Measurements from ENCODE around the gene DNMBP. TPM values are rescaled to one million over a fixed set of nuclear protein-coding genes. Genes with fewer than 3 reads are reported as not detected.
"Not testable (repeated sequence)": the region's sequence is repeated elsewhere in the genome, so short reads cannot be mapped to it uniquely, and the experiment has no call there.

DNMBP gene
- total RNA-seq, 2 experiments from 2014 or later: 2.2 to 2.4 TPM

- Mint-ChIP-seq H3K27ac (no peak overlapping the region), H3K9me3 (no peaks in the 10 kb centered on the region), H3K36me3 (ENCODE audit: low read depth) (no peaks in the 10 kb centered on the region), H3K4me3 (no peak overlapping the region), H3K4me1 (ENCODE audit: low read depth) (peaks cover 19% of the 10 kb centered on the region), H3K27me3 (ENCODE audit: low read depth) (no peaks in the 10 kb centered on the region)
- CTCF ChIA-PET: interaction anchor here (0.9 to 1.0 kb wide), 3 partner anchors 9 to 152 kb away, joined by 3 read pairs; partner anchors contain the start of gene DNMBP
- no peak for DNase-seq
- intact Hi-C loops (cut with micrococcal nuclease): no loop called here
Measured at GRCh38 chr10:99996671-99997648, 12.8 kb downstream of the DNMBP start.

DNA sequence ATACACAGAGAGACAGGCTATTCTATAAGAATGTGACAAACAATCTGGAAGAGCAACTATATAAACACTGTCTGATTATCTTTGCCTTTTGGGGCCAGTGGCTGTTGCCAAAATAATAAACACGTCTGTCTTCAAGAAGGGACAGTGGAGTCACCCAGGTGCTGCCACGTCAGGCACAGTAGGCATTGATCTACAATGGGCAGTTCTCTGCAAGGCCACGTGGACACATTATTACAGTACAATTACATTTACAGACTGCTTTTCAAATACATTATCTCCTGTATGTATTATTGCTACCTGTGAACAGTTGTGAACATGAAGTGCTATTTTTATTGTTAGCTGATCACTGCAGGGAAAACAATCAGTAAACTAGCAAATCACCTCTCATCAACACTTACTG, 14.0 kb downstream of the DNMBP start:
- no peak for DNase-seq
- Mint-ChIP-seq H3K4me1 (ENCODE audit: low read depth) (peaks cover 19% of the 10 kb centered on the region), H3K4me3 (no peak overlapping the region), H3K9me3 (no peaks in the 10 kb centered on the region), H3K27ac (no peak overlapping the region), H3K27me3 (ENCODE audit: low read depth) (no peaks in the 10 kb centered on the region), H3K36me3 (ENCODE audit: low read depth) (no peaks in the 10 kb centered on the region)
- CTCF ChIA-PET: interaction anchor here (0.7 to 3.1 kb wide), 4 partner anchors 11 to 149 kb away, joined by 3 to 16 read pairs (median 6); partner anchors contain the start of gene DNMBP
- intact Hi-C loops (cut with micrococcal nuclease): no loop called here

DNA sequence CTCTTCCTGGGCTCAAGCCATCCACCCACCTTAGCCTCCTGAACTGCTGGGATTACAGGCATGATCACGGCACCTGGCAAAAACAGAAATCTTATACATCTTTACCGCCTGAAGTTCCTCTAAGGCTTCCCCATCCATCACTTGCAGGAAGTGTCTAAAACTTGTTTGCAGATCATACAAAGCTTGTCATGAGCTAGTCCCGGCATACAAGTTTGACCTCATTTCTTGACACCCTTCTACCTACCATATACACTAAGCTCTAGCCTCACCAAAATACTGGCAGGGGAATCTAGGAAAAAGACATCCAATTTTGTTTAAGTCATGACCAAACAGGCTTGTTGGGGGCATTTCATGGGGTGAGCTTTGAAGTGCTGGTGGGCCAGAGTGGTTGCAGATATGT, 14.5 kb downstream of the DNMBP start:
- Mint-ChIP-seq H3K9me3 (no peaks in the 10 kb centered on the region), H3K36me3 (ENCODE audit: low read depth) (no peaks in the 10 kb centered on the region), H3K4me3 (no peak overlapping the region), H3K27ac (no peak overlapping the region), H3K4me1 (ENCODE audit: low read depth) (peaks cover 19% of the 10 kb centered on the region), H3K27me3 (ENCODE audit: low read depth) (no peaks in the 10 kb centered on the region)
- DNase-seq: no peak
- intact Hi-C loops (cut with micrococcal nuclease): no loop called here
- CTCF ChIA-PET: interaction anchor here (0.7 to 3.1 kb wide), 4 partner anchors 11 to 149 kb away, joined by 3 to 16 read pairs (median 6); partner anchors contain the start of gene DNMBP

DNA sequence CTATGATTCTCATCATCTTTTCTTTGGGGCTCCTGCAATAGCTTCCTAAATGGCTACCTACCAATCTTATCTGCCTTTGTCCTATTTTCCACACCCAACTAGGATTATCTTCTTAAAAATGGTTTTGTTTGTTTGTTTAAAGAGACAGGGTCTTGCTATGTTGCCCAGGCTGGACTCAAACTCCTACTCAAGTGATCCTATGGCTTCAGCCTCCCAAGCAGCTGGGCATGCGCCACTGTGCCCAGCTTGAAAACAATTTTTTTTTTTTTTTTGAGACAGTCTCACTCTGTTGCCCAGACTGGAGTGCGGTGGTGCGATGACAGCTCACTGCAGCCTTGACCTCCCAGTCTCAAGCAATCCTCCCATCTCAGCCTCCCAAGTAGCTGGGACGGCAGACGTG, 14.9 kb downstream of the DNMBP start:
- Mint-ChIP-seq H3K9me3 (no peaks in the 10 kb centered on the region), H3K27me3 (ENCODE audit: low read depth) (no peaks in the 10 kb centered on the region), H3K4me1 (ENCODE audit: low read depth) (peaks cover 19% of the 10 kb centered on the region), H3K4me3 (no peak overlapping the region), H3K36me3 (ENCODE audit: low read depth) (no peaks in the 10 kb centered on the region), H3K27ac (no peak overlapping the region)
- intact Hi-C loops (cut with micrococcal nuclease): loop anchor here (1.0 kb wide), 1 partner anchor 12 kb away; no protein-coding TSS in a partner anchor
- CTCF ChIA-PET: interaction anchor here (0.7 to 3.1 kb wide), 5 partner anchors 11 to 148 kb away, joined by 3 to 16 read pairs (median 5); partner anchors contain the start of gene DNMBP
- no peak for DNase-seq

- intact Hi-C loops (cut with micrococcal nuclease): loop anchor here (1.0 kb wide), 1 partner anchor 12 kb away; no protein-coding TSS in a partner anchor
- CTCF ChIA-PET: interaction anchor here (0.5 to 3.1 kb wide), 5 partner anchors 15 to 148 kb away, joined by 3 to 16 read pairs (median 5); partner anchors contain the start of gene DNMBP
- Mint-ChIP-seq H3K36me3 (ENCODE audit: low read depth) (no peaks in the 10 kb centered on the region), H3K9me3 (no peaks in the 10 kb centered on the region), H3K27ac (peak overlapping the region; percentile 11), H3K27me3 (ENCODE audit: low read depth) (no peaks in the 10 kb centered on the region), H3K4me3 (peak overlapping the region; percentile 18), H3K4me1 (ENCODE audit: low read depth) (peaks cover 19% of the 10 kb centered on the region)
- DNase-seq: peak; percentile 84
Measured at GRCh38 chr10:99993701-99994689, 15.8 kb downstream of the DNMBP start.

DNA sequence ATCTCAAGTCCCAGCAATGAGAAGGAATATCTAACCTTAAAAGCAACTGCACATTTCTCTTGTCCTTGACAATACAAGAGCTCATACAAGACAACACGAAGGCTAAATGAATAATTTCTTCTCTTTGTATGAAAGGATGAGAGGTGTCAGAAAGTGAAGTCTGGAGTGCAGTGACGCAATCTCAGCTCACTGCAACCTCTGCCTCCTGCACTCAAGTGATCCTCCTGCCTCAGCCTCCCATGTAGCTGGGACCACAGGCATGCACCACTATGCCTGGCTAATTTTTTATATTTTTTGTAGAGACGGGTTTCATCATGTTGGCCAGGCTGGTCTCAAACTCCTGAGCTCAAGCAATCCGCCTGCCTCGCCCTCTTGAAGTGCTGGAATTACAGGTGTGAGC, 24.1 kb downstream of the DNMBP start:
- H3K27me3 Mint-ChIP-seq (ENCODE audit: low read depth); H3K4me3 Mint-ChIP-seq; H3K4me1 Mint-ChIP-seq (ENCODE audit: low read depth); H3K36me3 Mint-ChIP-seq (ENCODE audit: low read depth); H3K27ac Mint-ChIP-seq; intact Hi-C loops (cut with micrococcal nuclease); H3K9me3 Mint-ChIP-seq; DNase-seq: not testable (repeated sequence)
- CTCF ChIA-PET: interaction anchor here (0.7 to 1.2 kb wide), 2 partner anchors 21 to 60 kb away, joined by 3 read pairs; no protein-coding TSS in a partner anchor

- CTCF ChIA-PET: interaction anchor here (0.7 to 1.6 kb wide), 4 partner anchors 19 to 139 kb away, joined by 3 to 4 read pairs (median 3); partner anchors contain the start of gene DNMBP
- no peaks in the 10 kb centered on the region for H3K9me3 Mint-ChIP-seq
- H3K27me3 Mint-ChIP-seq (ENCODE audit: low read depth): no peaks in the 10 kb centered on the region
- H3K4me1 Mint-ChIP-seq (ENCODE audit: low read depth): peaks cover 3% of the 10 kb centered on the region
- no peaks in the 10 kb centered on the region for H3K36me3 Mint-ChIP-seq (ENCODE audit: low read depth)
- no peak overlapping the region for H3K4me3 Mint-ChIP-seq
- no peak for DNase-seq
- H3K27ac Mint-ChIP-seq: no peak overlapping the region
- intact Hi-C loops (cut with micrococcal nuclease): no loop called here
Measured at GRCh38 chr10:99984211-99985034, 25.3 kb downstream of the DNMBP start.

DNA sequence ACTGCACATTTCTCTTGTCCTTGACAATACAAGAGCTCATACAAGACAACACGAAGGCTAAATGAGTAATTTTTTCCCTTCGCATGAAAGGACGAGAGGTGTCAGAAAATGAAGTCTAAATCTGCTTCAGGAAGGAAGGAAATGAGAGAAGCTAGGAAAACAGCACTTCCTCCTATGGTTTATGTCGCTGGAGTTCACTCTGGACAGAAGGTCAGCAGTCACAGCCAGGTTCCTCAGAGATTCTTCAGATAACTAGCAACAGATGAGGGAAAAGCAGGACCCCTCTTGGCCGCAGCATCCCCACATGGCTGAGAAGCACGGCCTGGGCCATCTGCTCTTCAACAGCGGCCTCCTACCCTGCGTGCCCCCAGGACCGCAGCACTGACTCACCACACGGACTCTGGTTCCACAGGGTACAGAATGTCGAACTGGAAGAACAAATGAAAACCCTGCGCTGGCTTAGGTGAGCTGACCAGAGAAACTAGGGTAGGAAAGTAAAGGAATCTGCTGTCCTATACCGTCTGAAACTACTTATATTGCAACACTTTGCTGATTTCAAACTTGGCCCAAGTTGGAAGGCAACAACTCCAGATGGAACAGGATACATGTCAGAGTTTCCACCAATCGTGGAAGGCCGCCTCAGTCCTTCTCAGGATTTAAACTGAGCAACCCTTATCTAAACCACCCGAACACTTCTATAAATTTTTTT, 26.3 kb downstream of the DNMBP start:
- Mint-ChIP-seq H3K27me3 (ENCODE audit: low read depth) (no peaks in the 10 kb centered on the region), H3K4me3 (no peak overlapping the region), H3K27ac (no peak overlapping the region), H3K9me3 (no peaks in the 10 kb centered on the region), H3K36me3 (ENCODE audit: low read depth) (no peaks in the 10 kb centered on the region), H3K4me1 (ENCODE audit: low read depth) (peaks cover 3% of the 10 kb centered on the region)
- DNase-seq: no peak
- CTCF ChIA-PET: interaction anchor here (1.1 to 1.6 kb wide), 2 partner anchors 26 to 138 kb away, joined by 3 to 4 read pairs; partner anchors contain the start of gene DNMBP
- intact Hi-C loops (cut with micrococcal nuclease): no loop called here

GRCh38 chr10:99982728-99983127, 27.0 kb downstream of the DNMBP start:
- intact Hi-C loops (cut with micrococcal nuclease): no loop called here
- no peaks in the 10 kb centered on the region for H3K27me3 Mint-ChIP-seq (ENCODE audit: low read depth)

GRCh38 chr10:99981581-99982199, 28.1 kb downstream of the DNMBP start:
- Mint-ChIP-seq H3K27me3 (ENCODE audit: low read depth) (no peaks in the 10 kb centered on the region), H3K4me1 (ENCODE audit: low read depth) (peaks cover 3% of the 10 kb centered on the region), H3K36me3 (ENCODE audit: low read depth) (no peaks in the 10 kb centered on the region), H3K9me3 (no peaks in the 10 kb centered on the region), H3K4me3 (no peak overlapping the region), H3K27ac (no peak overlapping the region)
- CTCF ChIA-PET: no interaction called here
- intact Hi-C loops (cut with micrococcal nuclease): no loop called here
- no peak for DNase-seq

More at GRCh38 chr10:99982728-99983127, 27.0 kb downstream of the DNMBP start:
- Mint-ChIP-seq H3K36me3 (ENCODE audit: low read depth) (no peaks in the 10 kb centered on the region), H3K4me1 (ENCODE audit: low read depth) (peaks cover 3% of the 10 kb centered on the region), H3K27ac (no peak overlapping the region), H3K9me3 (no peaks in the 10 kb centered on the region), H3K4me3 (no peak overlapping the region)
- DNase-seq: no peak
- CTCF ChIA-PET: no interaction called here

All from activated naive CD4-positive, alpha-beta T cell treated with anti-CD3 and anti-CD28 coated beads for 36 hours (primary cell).